Upper lobe of right lung (tissue), 1 donor: ENCODE measurements around the gene ATRAID. TPM values are rescaled to one million over a fixed set of nuclear protein-coding genes. Genes with fewer than 3 reads are reported as not detected.

Experiments
- ATAC-seq: fragments of 200-7000 bp; cut with Tn5 transposase; one replicate; pipeline ENCODE4 v1.9.1; 2020; ENCODE audit warnings: mild to moderate bottlenecking, moderate library complexity
- DNase-seq: peaks from one replicate; pipeline ENCODE4 v3.0.0-alpha.2; 2020
- H3K27ac ChIP-seq: fragments of 200-600 bp; one replicate; pipeline ENCODE4 v1.8.0; 2022
- H3K27me3 ChIP-seq: fragments of 200-600 bp; one replicate; pipeline ENCODE4 v1.8.0; 2022; ENCODE audit warnings: mild to moderate bottlenecking
- H3K36me3 ChIP-seq: fragments of 200-600 bp; one replicate; pipeline ENCODE4 v1.8.0; 2022
- H3K4me1 ChIP-seq: fragments of 200-600 bp; one replicate; pipeline ENCODE4 v1.8.0; 2022
- H3K4me3 ChIP-seq: fragments of 200-600 bp; one replicate; pipeline ENCODE4 v1.8.0; 2022; ENCODE audit warnings: mild to moderate bottlenecking
- H3K9me3 ChIP-seq: fragments of 200-600 bp; one replicate; pipeline ENCODE4 v1.8.0; 2022
- intact Hi-C: fragments of 100-400 bp; cut with DNase I; formaldehyde crosslinking; loops from one replicate; pipeline ENCODE4 v1.11.0; 2022
- total RNA-seq: library from RNA; stranded (reverse); fragmentation: NEBNext Ultra II Directional; extraction: Animal tissue kit (Norgen Biotek cat#: 25700); gene quantifications from one replicate; pipeline ENCODE4 v1.2.1, GENCODE V29; 2021
- TF ChIP-seq, protein P1 (sequence below): fragments of 200-600 bp; IDR thresholded peaks from one replicate; pipeline ENCODE4 v1.8.0; 2022; ENCODE audit warnings: antibody characterized with exemption
- donor health status: DM: no; HTN: yes; CAD: no; lungs with severe emphysema.

The ATRAID gene
- total RNA-seq, 1 donor from 2014 or later: 102 TPM

DNA sequence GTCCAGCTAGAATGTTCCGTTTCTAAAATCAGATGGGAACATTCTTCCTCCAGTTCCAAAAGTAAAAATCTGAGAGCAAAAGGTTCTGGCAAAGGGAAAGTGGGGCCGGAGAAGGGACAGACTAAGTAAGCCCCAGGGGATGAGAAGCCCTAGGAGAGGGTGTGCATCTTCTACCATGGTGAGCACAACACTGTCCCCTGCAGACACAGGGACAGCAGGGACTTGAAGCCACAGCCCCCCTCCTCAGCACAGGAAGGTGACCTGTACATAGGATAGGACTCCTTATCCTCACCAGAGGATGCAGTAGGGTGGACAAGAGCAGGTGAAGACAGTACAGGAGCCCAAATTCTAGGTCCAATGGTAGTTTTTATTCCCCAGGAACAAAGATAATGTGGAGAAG is 12.6 kb upstream of the ATRAID start:
- no peak for ATAC-seq
- H3K4me1 ChIP-seq: no peaks in the 10 kb centered on the region
- intact Hi-C loops: no loop called here
- no peaks in the 10 kb centered on the region for H3K27me3 ChIP-seq
- peaks cover 34% of the 10 kb centered on the region for H3K36me3 ChIP-seq
- no peak overlapping the region for H3K27ac ChIP-seq
- DNase-seq: no peak
- TF ChIP-seq, protein P1, sequence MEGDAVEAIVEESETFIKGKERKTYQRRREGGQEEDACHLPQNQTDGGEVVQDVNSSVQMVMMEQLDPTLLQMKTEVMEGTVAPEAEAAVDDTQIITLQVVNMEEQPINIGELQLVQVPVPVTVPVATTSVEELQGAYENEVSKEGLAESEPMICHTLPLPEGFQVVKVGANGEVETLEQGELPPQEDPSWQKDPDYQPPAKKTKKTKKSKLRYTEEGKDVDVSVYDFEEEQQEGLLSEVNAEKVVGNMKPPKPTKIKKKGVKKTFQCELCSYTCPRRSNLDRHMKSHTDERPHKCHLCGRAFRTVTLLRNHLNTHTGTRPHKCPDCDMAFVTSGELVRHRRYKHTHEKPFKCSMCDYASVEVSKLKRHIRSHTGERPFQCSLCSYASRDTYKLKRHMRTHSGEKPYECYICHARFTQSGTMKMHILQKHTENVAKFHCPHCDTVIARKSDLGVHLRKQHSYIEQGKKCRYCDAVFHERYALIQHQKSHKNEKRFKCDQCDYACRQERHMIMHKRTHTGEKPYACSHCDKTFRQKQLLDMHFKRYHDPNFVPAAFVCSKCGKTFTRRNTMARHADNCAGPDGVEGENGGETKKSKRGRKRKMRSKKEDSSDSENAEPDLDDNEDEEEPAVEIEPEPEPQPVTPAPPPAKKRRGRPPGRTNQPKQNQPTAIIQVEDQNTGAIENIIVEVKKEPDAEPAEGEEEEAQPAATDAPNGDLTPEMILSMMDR: no peak
- H3K9me3 ChIP-seq: no peaks in the 10 kb centered on the region
- H3K4me3 ChIP-seq: no peak overlapping the region

DNA sequence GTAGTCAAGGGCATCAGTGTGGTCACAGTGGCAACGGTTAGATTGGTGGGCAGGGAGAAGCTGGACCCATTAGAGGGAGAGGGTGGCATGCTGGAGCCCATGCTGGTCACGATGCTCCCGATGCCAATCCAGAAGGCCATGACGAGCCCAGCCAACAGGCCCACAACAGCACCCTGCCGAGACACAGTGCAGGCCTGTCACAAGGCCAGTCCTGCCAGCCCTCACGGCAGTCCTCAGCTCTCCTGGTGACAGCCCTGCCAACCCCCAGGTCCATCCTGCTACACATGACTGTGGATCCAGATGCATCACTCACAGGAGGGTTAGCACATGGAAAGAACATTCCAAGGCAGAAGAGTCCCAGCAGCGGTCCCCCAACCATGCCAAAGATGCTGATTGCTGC is 10.2 kb upstream of the ATRAID start:
- Histone ChIP-seq H3K27me3 (no peaks in the 10 kb centered on the region), H3K9me3 (no peaks in the 10 kb centered on the region), H3K27ac (no peak overlapping the region), H3K4me1 (no peaks in the 10 kb centered on the region), H3K36me3 (peaks cover 57% of the 10 kb centered on the region), H3K4me3 (no peak overlapping the region)
- ATAC-seq: no peak
- no peak for DNase-seq
- TF ChIP-seq, protein P1: no peak
- intact Hi-C loops: loop anchor here (10.0 kb wide), 1 partner anchor 97 kb away; no protein-coding TSS in a partner anchor

DNA sequence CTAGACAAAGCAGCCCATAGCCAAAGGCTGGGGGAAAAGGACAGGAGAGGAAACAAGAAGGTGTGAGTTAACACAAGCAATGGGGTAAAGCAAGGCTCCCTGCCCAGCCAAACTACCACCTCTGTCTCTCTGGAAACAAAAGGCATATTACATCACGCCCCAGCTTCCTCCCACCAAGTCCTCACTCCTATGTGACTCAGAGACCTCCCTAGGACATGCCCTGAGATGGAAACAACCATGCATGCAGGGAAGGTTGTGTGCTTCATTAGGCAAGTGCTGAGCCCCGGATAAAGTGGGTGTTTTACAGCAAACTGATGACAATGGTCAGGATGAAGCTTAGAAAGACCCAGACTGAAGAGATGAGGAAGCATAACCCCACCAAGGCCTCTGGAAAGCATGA is 9.0 kb upstream of the ATRAID start:
- ATAC-seq: peak; percentile 32
- Histone ChIP-seq H3K27ac (no peak overlapping the region), H3K27me3 (no peaks in the 10 kb centered on the region), H3K4me3 (no peak overlapping the region), H3K36me3 (peaks cover 69% of the 10 kb centered on the region), H3K4me1 (no peaks in the 10 kb centered on the region), H3K9me3 (no peaks in the 10 kb centered on the region)
- intact Hi-C loops: loop anchor here (10.0 kb wide), 1 partner anchor 98 kb away; no protein-coding TSS in a partner anchor
- no peak for DNase-seq
- TF ChIP-seq, protein P1: no peak

DNA sequence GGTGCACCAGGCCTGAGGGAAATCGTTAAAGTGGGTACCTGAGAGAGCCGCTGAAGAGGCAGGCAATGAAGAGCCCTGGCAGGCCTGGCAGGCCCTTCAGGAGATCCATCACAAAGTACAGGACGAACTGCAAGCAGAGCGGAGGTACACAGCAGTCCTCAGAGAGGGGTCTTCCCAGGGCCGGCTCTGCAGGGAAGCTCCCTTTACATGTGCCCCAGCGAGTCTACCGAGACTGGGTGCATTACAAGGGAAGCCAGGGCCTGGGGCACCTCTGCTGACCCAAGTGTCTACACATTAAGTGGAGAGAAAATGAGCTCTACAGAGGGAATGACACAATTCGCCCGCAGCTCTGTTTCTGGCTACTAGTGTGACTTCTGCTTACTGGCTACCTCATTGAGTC is 8.1 kb upstream of the ATRAID start:
- H3K36me3 ChIP-seq: peaks cover 77% of the 10 kb centered on the region
- intact Hi-C loops: loop anchor here (10.0 kb wide), 1 partner anchor 99 kb away; no protein-coding TSS in a partner anchor
- H3K4me3 ChIP-seq: no peak overlapping the region
- H3K27ac ChIP-seq: no peak overlapping the region
- TF ChIP-seq, protein P1: no peak
- H3K9me3 ChIP-seq: no peaks in the 10 kb centered on the region
- H3K4me1 ChIP-seq: no peaks in the 10 kb centered on the region
- DNase-seq (no peak), ATAC-seq (no peak)
- no peaks in the 10 kb centered on the region for H3K27me3 ChIP-seq

DNA sequence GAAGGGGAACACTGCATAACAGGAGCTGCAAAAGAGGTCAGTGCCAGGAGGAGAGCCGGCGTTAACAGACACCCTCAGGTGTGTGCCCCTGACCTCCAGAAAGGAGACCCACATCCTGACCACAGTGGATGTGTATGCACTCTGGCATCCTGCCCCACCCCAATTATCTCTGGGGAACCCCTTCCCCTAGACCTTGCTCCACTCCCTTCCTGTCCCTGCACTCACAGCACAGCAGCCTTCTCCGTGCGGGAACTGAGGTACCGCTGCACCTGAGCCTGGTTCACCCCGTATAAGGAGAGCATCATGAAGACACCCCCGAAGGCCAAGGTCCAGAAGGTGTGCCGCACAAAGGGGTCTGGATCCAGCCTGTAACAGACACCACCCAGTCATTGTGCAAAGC is 7.3 kb upstream of the ATRAID start:
- TF ChIP-seq, protein P1: no peak
- Histone ChIP-seq H3K36me3 (peaks cover 77% of the 10 kb centered on the region), H3K4me1 (no peaks in the 10 kb centered on the region), H3K27ac (no peak overlapping the region), H3K4me3 (no peak overlapping the region), H3K27me3 (no peaks in the 10 kb centered on the region), H3K9me3 (no peaks in the 10 kb centered on the region)
- intact Hi-C loops: loop anchor here (10.0 kb wide), 1 partner anchor 100 kb away; no protein-coding TSS in a partner anchor
- ATAC-seq (no peak), DNase-seq (no peak)

DNA sequence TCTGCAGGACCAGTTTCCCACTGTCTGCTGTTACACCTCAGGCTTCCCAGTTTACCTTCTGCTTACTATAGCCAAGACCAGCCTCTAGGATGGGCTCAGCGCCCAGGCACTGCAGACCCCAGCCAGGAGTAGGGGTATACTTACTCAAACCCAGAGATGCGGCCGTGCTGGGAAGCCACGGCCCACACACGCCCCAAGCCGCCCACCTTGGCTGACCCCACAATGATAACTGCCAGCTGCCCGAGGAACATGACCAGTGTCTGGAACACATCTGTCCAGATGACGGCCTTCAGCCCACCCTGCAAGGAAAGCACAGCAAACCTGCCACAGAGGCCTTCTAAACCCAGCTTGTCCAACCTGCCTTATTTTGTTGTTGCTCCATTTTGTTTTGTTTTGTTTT is 6.6 kb upstream of the ATRAID start:
- TF ChIP-seq, protein P1: no peak
- peaks cover 71% of the 10 kb centered on the region for H3K36me3 ChIP-seq
- no peak for DNase-seq
- no peak for ATAC-seq
- H3K4me1 ChIP-seq: no peaks in the 10 kb centered on the region
- H3K27ac ChIP-seq: no peak overlapping the region
- H3K27me3 ChIP-seq: no peaks in the 10 kb centered on the region
- no peaks in the 10 kb centered on the region for H3K9me3 ChIP-seq
- intact Hi-C loops: loop anchor here (10.0 kb wide), 1 partner anchor 100 kb away; no protein-coding TSS in a partner anchor
- no peak overlapping the region for H3K4me3 ChIP-seq
